K562 (cell line): ENCODE results near the gene GCHFR. TPM values are rescaled to one million over a fixed set of nuclear protein-coding genes. Genes with fewer than 3 reads are reported as not detected.

ENCODE experiments used
- HDGF ChIP-seq: fragments of 450-650 bp; IDR thresholded peaks from 2 replicates; pipeline ENCODE4 v1.6.1; 2016
- MEF2A ChIP-seq: IDR thresholded peaks from 2 replicates; pipeline ENCODE4 v1.6.1; 2011; ENCODE audit warnings: low read depth, mild to moderate bottlenecking, low read length, moderate library complexity; ENCODE audit not compliant: control insufficient read depth
- MYBL2 ChIP-seq, 2 experiments: fragments of 450-650 bp in 1 of 2; sonication (generic) in 1 of 2; formaldehyde crosslinking in 1 of 2; IDR thresholded peaks; 2 replicates each; pipeline versions ENCODE4 v1.6.1 to v1.8.1; 2017 to 2022; ENCODE audit warnings: borderline replicate concordance in 1 of 2, inconsistent platforms in 1 of 2, low read depth in 1 of 2, mild to moderate bottlenecking in 1 of 2, missing genetic modification reagents in 1 of 2, moderate library complexity in 1 of 2
- PHB ChIP-seq: fragments of 250-450 bp; sonication (Bioruptor Pico); IDR thresholded peaks from 2 replicates; pipeline ENCODE4 v1.5.0; 2021
- RHOXF2B ChIP-seq: fragments of 250-450 bp; sonication (Bioruptor Pico); conservative IDR thresholded peaks from 2 replicates; pipeline ENCODE4 v1.5.1; 2021
- TGIF2 ChIP-seq: sonication (generic); formaldehyde crosslinking; IDR thresholded peaks from 2 replicates; pipeline ENCODE4 v1.8.1; 2022; ENCODE audit warnings: mild to moderate bottlenecking, missing genetic modification reagents, moderate library complexity
- THRAP3 ChIP-seq: fragments of 450-650 bp; IDR thresholded peaks from 2 replicates; pipeline ENCODE4 v1.6.1; 2016; ENCODE audit warnings: mild to moderate bottlenecking, inconsistent platforms, borderline replicate concordance
- ZFP1 ChIP-seq: fragments of 450-650 bp; formaldehyde crosslinking; IDR thresholded peaks from 2 replicates; pipeline ENCODE4 v1.4.0; 2020; ENCODE audit warnings: mild to moderate bottlenecking, mixed read lengths
- ZFP30 ChIP-seq: fragments of 250-450 bp; sonication (Bioruptor Pico); IDR thresholded peaks from 2 replicates; pipeline ENCODE4 v1.8.0; 2022; ENCODE audit warnings: moderate library complexity, mild to moderate bottlenecking, inconsistent platforms, borderline replicate concordance
- ZKSCAN1 ChIP-seq: fragments of 150-350 bp; IDR thresholded peaks from 2 replicates; pipeline ENCODE4 v1.6.1; 2016; ENCODE audit warnings: low read depth, low read length
- polyA plus RNA-seq, 8 experiments: library from polyadenylated mRNA; depleted of rRNA in 4 of 8; stranded (reverse) in 5 of 8; unstranded in 3 of 8; fragments of >200 nt; fragmentation: Nextera tagmentation in 2 of 8; fragmentation: Illumina TruSeq in 1 of 8; extraction: Ambion mirVana in 2 of 8; extraction: Trizol in 1 of 8; gene quantifications; 2 replicates each; pipeline versions ENCODE4 v1.2.1 to v1.2.3, GENCODE V29; 2011 to 2014; ENCODE audit warnings: inconsistent platforms in 1 of 8, missing spikeins in 1 of 8
- total RNA-seq, 7 experiments: library from RNA; depleted of rRNA in 6 of 7; stranded (reverse); fragments of >200 nt in 6 of 7; fragmentation: Illumina TruSeq in 2 of 7; extraction: Trizol in 2 of 7; gene quantifications; 2 replicates each; pipeline versions ENCODE4 v1.2.1 to v1.2.3, GENCODE V29; 2011 to 2021; ENCODE audit warnings: low replicate concordance in 1 of 7
- TF ChIP-seq, protein P1 (sequence below): sonication (generic); formaldehyde crosslinking; IDR thresholded peaks from 2 replicates; pipeline ENCODE4 v1.8.0; 2022; ENCODE audit warnings: missing genetic modification reagents, mild to moderate bottlenecking, borderline replicate concordance
- TF ChIP-seq, protein P2 (sequence below): IDR thresholded peaks from 3 replicates; pipeline ENCODE4 v1.6.1; 2011; ENCODE audit warnings: borderline replicate concordance, mild to moderate bottlenecking, moderate library complexity; ENCODE audit not compliant: insufficient read length; ENCODE audit errors: extremely low read depth
- TF ChIP-seq, protein P3 (sequence below): fragments of 250-450 bp; sonication (Bioruptor Pico); IDR thresholded peaks from 2 replicates; pipeline ENCODE4 v1.4.0; 2020; ENCODE audit warnings: borderline replicate concordance
- TF ChIP-seq, protein P4 (sequence below): fragments of 250-450 bp; sonication (Bioruptor Pico); IDR thresholded peaks from 2 replicates; pipeline ENCODE4 v1.8.0; 2021; ENCODE audit warnings: moderate library complexity, mild to moderate bottlenecking, inconsistent platforms
- TF ChIP-seq, protein P5 (sequence below): sonication (generic); formaldehyde crosslinking; IDR thresholded peaks from 2 replicates; pipeline ENCODE4 v1.8.1; 2022; ENCODE audit warnings: missing genetic modification reagents

Gene GCHFR
- total and polyA plus RNA-seq, 9 of the 15 experiments (the other 6 are each of a cell fraction or from before 2014, with no cell fraction given) = 8.7 to 83.5 (median 20.8) TPM

DNA sequence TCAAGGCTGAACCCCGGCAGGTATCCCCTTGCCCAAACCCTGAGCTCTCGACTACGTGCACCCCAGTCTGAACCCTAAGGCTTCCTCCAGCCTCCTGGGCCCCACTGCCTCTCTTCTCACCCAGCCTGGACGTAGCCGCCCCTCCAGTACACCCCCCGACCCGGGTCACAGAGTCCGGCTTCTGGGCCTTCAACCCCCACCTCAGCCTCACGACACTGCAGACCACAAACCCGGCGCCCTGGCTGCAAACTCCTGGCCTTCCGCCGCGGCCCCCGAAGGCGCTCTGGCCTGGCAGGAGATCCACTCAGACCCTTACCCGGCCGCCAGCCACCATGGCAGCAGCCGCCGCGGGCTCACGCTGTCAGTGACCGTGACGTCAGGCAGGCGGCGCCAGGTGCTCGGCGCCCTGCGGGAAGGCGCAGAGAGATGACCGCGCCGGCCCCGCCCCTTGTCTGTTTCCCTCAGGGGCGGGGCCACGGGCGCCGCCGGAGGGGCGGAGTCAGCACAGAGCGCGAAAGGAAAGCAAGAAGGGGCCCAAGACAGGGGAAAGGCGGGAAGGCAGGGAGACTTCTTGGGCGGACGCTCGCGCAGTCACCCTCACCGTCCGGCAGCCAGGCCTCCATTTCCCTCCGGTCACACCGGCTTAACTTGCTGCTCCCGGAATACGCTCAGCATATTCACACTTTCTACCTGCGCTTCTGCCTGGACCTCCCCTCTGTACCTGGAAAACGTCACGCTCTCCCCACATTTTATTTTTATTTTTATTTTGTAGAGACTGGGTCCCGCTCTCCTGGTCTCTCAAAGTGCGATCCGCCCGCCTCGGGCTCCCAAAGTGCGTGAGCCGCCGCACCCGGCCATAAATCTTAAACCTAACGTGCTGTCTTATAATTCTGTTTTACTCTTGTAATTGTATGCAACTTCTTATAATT lies 8.7 kb upstream of the GCHFR start, which contains the start of gene RMDN3 (continued):
- TF ChIP-seq, protein P1, sequence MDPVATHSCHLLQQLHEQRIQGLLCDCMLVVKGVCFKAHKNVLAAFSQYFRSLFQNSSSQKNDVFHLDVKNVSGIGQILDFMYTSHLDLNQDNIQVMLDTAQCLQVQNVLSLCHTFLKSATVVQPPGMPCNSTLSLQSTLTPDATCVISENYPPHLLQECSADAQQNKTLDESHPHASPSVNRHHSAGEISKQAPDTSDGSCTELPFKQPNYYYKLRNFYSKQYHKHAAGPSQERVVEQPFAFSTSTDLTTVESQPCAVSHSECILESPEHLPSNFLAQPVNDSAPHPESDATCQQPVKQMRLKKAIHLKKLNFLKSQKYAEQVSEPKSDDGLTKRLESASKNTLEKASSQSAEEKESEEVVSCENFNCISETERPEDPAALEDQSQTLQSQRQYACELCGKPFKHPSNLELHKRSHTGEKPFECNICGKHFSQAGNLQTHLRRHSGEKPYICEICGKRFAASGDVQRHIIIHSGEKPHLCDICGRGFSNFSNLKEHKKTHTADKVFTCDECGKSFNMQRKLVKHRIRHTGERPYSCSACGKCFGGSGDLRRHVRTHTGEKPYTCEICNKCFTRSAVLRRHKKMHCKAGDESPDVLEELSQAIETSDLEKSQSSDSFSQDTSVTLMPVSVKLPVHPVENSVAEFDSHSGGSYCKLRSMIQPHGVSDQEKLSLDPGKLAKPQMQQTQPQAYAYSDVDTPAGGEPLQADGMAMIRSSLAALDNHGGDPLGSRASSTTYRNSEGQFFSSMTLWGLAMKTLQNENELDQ (CRISPR knock-in tag) = no peak
- no peak for TF ChIP-seq ZFP1
- no peak for TF ChIP-seq THRAP3
- TF ChIP-seq RHOXF2B (CRISPR knock-in tag) = no peak
- no peak for TF ChIP-seq TGIF2 (CRISPR knock-in tag)
- TF ChIP-seq, protein P2, sequence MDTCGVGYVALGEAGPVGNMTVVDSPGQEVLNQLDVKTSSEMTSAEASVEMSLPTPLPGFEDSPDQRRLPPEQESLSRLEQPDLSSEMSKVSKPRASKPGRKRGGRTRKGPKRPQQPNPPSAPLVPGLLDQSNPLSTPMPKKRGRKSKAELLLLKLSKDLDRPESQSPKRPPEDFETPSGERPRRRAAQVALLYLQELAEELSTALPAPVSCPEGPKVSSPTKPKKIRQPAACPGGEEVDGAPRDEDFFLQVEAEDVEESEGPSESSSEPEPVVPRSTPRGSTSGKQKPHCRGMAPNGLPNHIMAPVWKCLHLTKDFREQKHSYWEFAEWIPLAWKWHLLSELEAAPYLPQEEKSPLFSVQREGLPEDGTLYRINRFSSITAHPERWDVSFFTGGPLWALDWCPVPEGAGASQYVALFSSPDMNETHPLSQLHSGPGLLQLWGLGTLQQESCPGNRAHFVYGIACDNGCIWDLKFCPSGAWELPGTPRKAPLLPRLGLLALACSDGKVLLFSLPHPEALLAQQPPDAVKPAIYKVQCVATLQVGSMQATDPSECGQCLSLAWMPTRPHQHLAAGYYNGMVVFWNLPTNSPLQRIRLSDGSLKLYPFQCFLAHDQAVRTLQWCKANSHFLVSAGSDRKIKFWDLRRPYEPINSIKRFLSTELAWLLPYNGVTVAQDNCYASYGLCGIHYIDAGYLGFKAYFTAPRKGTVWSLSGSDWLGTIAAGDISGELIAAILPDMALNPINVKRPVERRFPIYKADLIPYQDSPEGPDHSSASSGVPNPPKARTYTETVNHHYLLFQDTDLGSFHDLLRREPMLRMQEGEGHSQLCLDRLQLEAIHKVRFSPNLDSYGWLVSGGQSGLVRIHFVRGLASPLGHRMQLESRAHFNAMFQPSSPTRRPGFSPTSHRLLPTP = no peak
- TF ChIP-seq HDGF = no peak
- TF ChIP-seq, protein P3, sequence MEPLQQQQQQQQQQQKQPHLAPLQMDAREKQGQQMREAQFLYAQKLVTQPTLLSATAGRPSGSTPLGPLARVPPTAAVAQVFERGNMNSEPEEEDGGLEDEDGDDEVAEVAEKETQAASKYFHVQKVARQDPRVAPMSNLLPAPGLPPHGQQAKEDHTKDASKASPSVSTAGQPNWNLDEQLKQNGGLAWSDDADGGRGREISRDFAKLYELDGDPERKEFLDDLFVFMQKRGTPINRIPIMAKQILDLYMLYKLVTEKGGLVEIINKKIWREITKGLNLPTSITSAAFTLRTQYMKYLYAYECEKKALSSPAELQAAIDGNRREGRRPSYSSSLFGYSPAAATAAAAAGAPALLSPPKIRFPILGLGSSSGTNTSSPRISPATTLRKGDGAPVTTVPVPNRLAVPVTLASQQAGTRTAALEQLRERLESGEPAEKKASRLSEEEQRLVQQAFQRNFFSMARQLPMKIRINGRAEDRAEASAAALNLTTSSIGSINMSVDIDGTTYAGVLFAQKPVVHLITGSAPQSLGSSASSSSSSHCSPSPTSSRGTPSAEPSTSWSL = no peak
- no peak for TF ChIP-seq MEF2A
- no peak for TF ChIP-seq MYBL2 (IDR thresholded peaks at IDR 0.05; ENCODE audit: low read depth)
- TF ChIP-seq MYBL2 (CRISPR knock-in tag; IDR thresholded peaks at IDR 0.05; ENCODE audit: borderline replicate concordance) = no peak
- TF ChIP-seq, protein P4, sequence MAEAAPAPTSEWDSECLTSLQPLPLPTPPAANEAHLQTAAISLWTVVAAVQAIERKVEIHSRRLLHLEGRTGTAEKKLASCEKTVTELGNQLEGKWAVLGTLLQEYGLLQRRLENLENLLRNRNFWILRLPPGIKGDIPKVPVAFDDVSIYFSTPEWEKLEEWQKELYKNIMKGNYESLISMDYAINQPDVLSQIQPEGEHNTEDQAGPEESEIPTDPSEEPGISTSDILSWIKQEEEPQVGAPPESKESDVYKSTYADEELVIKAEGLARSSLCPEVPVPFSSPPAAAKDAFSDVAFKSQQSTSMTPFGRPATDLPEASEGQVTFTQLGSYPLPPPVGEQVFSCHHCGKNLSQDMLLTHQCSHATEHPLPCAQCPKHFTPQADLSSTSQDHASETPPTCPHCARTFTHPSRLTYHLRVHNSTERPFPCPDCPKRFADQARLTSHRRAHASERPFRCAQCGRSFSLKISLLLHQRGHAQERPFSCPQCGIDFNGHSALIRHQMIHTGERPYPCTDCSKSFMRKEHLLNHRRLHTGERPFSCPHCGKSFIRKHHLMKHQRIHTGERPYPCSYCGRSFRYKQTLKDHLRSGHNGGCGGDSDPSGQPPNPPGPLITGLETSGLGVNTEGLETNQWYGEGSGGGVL = no peak
- TF ChIP-seq, protein P5, sequence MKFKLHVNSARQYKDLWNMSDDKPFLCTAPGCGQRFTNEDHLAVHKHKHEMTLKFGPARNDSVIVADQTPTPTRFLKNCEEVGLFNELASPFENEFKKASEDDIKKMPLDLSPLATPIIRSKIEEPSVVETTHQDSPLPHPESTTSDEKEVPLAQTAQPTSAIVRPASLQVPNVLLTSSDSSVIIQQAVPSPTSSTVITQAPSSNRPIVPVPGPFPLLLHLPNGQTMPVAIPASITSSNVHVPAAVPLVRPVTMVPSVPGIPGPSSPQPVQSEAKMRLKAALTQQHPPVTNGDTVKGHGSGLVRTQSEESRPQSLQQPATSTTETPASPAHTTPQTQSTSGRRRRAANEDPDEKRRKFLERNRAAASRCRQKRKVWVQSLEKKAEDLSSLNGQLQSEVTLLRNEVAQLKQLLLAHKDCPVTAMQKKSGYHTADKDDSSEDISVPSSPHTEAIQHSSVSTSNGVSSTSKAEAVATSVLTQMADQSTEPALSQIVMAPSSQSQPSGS = no peak
- TF ChIP-seq ZFP30 (CRISPR knock-in tag) = no peak
- peak; percentile 23; the same call in 1 of the 2 replicates for TF ChIP-seq PHB (CRISPR knock-in tag)
- TF ChIP-seq ZKSCAN1 = no peak
